GM12872 (cell line): ENCODE measurements around the gene LPCAT1.

ENCODE experiments used
- CTCF ChIP-seq: IDR thresholded peaks from 3 replicates; pipeline ENCODE4 v1.5.1; 2011; ENCODE audit warnings: low read depth, mild to moderate bottlenecking, low read length, moderate library complexity; ENCODE audit not compliant: insufficient read depth

Gene LPCAT1

GRCh38 chr5:1529498-1529897 is 5.7 kb upstream of the LPCAT1 start:
- TF ChIP-seq CTCF, result no peak

GRCh38 chr5:1527533-1528205 is 3.9 kb upstream of the LPCAT1 start:
- no peak for TF ChIP-seq CTCF

- TF ChIP-seq CTCF, result no peak
Measured at GRCh38 chr5:1526681-1527131, 2.9 kb upstream of the LPCAT1 start.

GRCh38 chr5:1526190-1526631 is 2.5 kb upstream of the LPCAT1 start:
- TF ChIP-seq CTCF, result no peak

- no peak for TF ChIP-seq CTCF
Measured at GRCh38 chr5:1525624-1526189, 1.9 kb upstream of the LPCAT1 start.

- TF ChIP-seq CTCF, result no peak
Measured at GRCh38 chr5:1524799-1525623, 1.3 kb upstream of the LPCAT1 start.

GRCh38 chr5:1524481-1524798 is 680 bp upstream of the LPCAT1 start:
- TF ChIP-seq CTCF, result no peak
